Liver (tissue), 9 donors: Measurements from ENCODE around the gene MADD. TPM values are rescaled to one million over a fixed set of nuclear protein-coding genes. Genes with fewer than 3 reads are reported as not detected.

Experiments
- DNase-seq: peaks from one replicate; pipeline ENCODE4 v3.0.0-alpha.2; 2017; ENCODE audit warnings: low spot score
- H3K27ac ChIP-seq, 2 donors: one replicate each; pipeline ENCODE4 v1.7.0; 2013; ENCODE audit warnings: inconsistent platforms in 2 of 2, low read length in 2 of 2, control low read depth in 1 of 2, low read depth in 1 of 2, mild to moderate bottlenecking in 1 of 2
- H3K27me3 ChIP-seq, 4 donors: one replicate each; pipeline versions ENCODE4 v1.6.1 to v1.7.0; 2013; ENCODE audit warnings: low read length in 3 of 4, inconsistent platforms in 1 of 4, mild to moderate bottlenecking in 1 of 4, moderate library complexity in 1 of 4; ENCODE audit not compliant: control insufficient read depth in 4 of 4, insufficient read depth in 4 of 4
- H3K36me3 ChIP-seq, 4 donors: one replicate each; pipeline versions ENCODE4 v1.6.1 to v1.7.0; 2013; ENCODE audit warnings: low read length in 3 of 4, mild to moderate bottlenecking in 3 of 4, low read depth in 1 of 4, moderate library complexity in 1 of 4; ENCODE audit not compliant: control insufficient read depth in 4 of 4, insufficient read depth in 3 of 4
- H3K4me1 ChIP-seq, 4 donors: one replicate each; pipeline versions ENCODE4 v1.6.1 to v1.7.0; 2013; ENCODE audit warnings: low read length in 3 of 4, mild to moderate bottlenecking in 3 of 4, moderate library complexity in 1 of 4; ENCODE audit not compliant: control insufficient read depth in 4 of 4, insufficient read depth in 4 of 4
- H3K4me3 ChIP-seq, 3 donors: one replicate each; pipeline versions ENCODE4 v1.6.1 to v1.7.0; 2013; ENCODE audit warnings: low read length in 3 of 3, control low read depth in 1 of 3, low read depth in 1 of 3, mild to moderate bottlenecking in 1 of 3
- H3K9ac ChIP-seq, 2 donors: one replicate each; pipeline ENCODE4 v1.7.0; 2013; ENCODE audit warnings: low read length in 2 of 2, mild to moderate bottlenecking in 2 of 2, moderate library complexity in 2 of 2, control low read depth in 1 of 2, low read depth in 1 of 2
- H3K9me3 ChIP-seq, 4 donors: one replicate each; pipeline versions ENCODE4 v1.6.1 to v1.7.0; 2013; ENCODE audit warnings: low read length in 3 of 4; ENCODE audit not compliant: control insufficient read depth in 4 of 4
- ATF3 ChIP-seq: IDR thresholded peaks from 2 replicates; pipeline ENCODE4 v1.6.1; 2016; ENCODE audit warnings: antibody characterized with exemption
- EGR1 ChIP-seq, 2 donors: IDR thresholded peaks; 2 replicates each; pipeline ENCODE4 v1.6.1; 2016 to 2018; ENCODE audit warnings: antibody characterized with exemption in 2 of 2, low read depth in 2 of 2
- FOXA2 ChIP-seq: IDR thresholded peaks from 2 replicates; pipeline ENCODE4 v1.6.1; 2016; ENCODE audit warnings: antibody characterized with exemption
- JUND ChIP-seq, 2 donors: IDR thresholded peaks; 2 replicates each; pipeline ENCODE4 v1.6.1; 2016; ENCODE audit warnings: antibody characterized with exemption in 2 of 2
- NR2F2 ChIP-seq: IDR thresholded peaks from 2 replicates; pipeline ENCODE4 v1.6.1; 2016; ENCODE audit warnings: antibody characterized with exemption
- RAD21 ChIP-seq, 2 donors: IDR thresholded peaks; 2 replicates each; pipeline ENCODE4 v1.6.1; 2016; ENCODE audit warnings: antibody characterized with exemption in 2 of 2, mild to moderate bottlenecking in 2 of 2
- RXRA ChIP-seq, 2 donors: IDR thresholded peaks; 2 replicates each; pipeline ENCODE4 v1.6.1; 2017 to 2018; ENCODE audit warnings: antibody characterized with exemption in 2 of 2, mild to moderate bottlenecking in 1 of 2
- TAF1 ChIP-seq: conservative IDR thresholded peaks from 2 replicates; pipeline ENCODE4 v1.6.1; 2016; ENCODE audit warnings: antibody characterized with exemption, mild to moderate bottlenecking
- WGBS: extraction: QIAGEN DNeasy Blood & Tissue Kit; methylation state at CpG from one replicate; pipeline ENCODE4 v1.1.7; 2013; 5-methylcytosine and 5-hydroxymethylcytosine counted together
- polyA plus RNA-seq, 2 donors: library from polyadenylated mRNA; stranded (reverse) in 1 of 2; unstranded in 1 of 2; fragments of 200-250 nt in 1 of 2; fragments of >200 nt in 1 of 2; fragmentation: Nextera tagmentation in 1 of 2; extraction: Ambion mirVana in 1 of 2; gene quantifications; one replicate each; pipeline versions ENCODE4 v1.2.1 to v1.2.3, GENCODE V29; 2013 to 2015
- total RNA-seq, 2 donors: library from RNA; depleted of rRNA; stranded (reverse); fragments of >200 nt; gene quantifications; one replicate each; pipeline ENCODE4 v1.2.3, GENCODE V29; 2014
- TF ChIP-seq, protein P1 (sequence below): IDR thresholded peaks from 2 replicates; pipeline ENCODE4 v1.6.1; 2016; ENCODE audit warnings: antibody characterized with exemption, mild to moderate bottlenecking
- TF ChIP-seq, protein P2 (sequence below): IDR thresholded peaks from 2 replicates; pipeline ENCODE4 v1.6.1; 2016; ENCODE audit warnings: antibody characterized with exemption
- donor health status: healthy.
- donor health status: healthy.
- donor health status: healthy.
- donor health status: healthy.
- donor health status: healthy.

MADD gene
- total and polyA plus RNA-seq, 4 donors, result 9.9 to 20.5 (median 11.1) TPM

DNA sequence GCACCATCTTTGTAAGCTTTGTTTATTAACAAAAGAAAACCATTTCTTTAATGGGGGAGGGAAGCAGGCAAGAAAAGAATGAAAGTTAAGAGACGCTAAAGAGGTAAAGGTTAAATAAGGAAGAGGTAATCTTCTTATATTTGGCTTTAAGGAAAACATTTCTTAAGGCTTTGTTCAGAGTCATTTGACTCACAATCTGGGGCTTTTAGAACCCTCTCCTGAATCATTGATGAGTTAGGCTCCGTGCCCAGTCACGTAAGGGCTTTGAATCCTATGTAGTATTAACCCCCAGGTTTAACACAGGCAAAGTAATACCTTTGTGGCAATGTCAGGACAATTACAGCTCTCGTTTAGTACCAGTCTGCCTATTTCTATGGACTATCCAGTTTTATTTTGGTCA lies 26.1 kb downstream of the MADD start (continued):
- TF ChIP-seq, protein P1, sequence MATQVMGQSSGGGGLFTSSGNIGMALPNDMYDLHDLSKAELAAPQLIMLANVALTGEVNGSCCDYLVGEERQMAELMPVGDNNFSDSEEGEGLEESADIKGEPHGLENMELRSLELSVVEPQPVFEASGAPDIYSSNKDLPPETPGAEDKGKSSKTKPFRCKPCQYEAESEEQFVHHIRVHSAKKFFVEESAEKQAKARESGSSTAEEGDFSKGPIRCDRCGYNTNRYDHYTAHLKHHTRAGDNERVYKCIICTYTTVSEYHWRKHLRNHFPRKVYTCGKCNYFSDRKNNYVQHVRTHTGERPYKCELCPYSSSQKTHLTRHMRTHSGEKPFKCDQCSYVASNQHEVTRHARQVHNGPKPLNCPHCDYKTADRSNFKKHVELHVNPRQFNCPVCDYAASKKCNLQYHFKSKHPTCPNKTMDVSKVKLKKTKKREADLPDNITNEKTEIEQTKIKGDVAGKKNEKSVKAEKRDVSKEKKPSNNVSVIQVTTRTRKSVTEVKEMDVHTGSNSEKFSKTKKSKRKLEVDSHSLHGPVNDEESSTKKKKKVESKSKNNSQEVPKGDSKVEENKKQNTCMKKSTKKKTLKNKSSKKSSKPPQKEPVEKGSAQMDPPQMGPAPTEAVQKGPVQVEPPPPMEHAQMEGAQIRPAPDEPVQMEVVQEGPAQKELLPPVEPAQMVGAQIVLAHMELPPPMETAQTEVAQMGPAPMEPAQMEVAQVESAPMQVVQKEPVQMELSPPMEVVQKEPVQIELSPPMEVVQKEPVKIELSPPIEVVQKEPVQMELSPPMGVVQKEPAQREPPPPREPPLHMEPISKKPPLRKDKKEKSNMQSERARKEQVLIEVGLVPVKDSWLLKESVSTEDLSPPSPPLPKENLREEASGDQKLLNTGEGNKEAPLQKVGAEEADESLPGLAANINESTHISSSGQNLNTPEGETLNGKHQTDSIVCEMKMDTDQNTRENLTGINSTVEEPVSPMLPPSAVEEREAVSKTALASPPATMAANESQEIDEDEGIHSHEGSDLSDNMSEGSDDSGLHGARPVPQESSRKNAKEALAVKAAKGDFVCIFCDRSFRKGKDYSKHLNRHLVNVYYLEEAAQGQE, result no peak
- TF ChIP-seq NR2F2, result no peak
- TF ChIP-seq ATF3, result no peak
- no peak for TF ChIP-seq JUND (IDR thresholded peaks at IDR 0.05)

DNA sequence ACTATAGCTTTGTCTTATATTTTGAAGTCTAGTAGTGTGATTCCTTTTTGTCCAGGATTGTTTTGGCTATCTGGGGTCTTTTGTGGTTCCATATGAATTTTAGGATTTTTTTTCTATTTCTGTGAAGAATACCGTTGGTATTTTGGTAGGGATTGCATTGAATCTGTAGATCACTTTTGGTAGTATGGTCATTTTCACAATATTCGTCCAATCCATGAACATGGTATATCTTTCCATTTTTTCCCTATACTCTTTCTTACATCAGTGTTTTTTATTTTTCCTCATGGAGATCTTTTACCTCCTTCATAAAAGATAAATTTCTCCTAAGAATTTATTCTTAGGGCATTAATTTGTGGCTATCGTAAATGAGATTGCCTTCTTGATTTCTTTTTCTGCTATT lies 29.1 kb downstream of the MADD start:
- Histone ChIP-seq H3K4me1 (no peaks in the 10 kb centered on the region), H3K4me3 (no peak overlapping the region), H3K27me3 (no peaks in the 10 kb centered on the region), H3K36me3 (peaks cover 3 to 63% (median 53%) of the 10 kb centered on the region in 4 donors), H3K9me3 (peaks cover 0 to 3% (median 2%) of the 10 kb centered on the region in 4 donors), H3K9ac (no peak overlapping the region), H3K27ac (no peak overlapping the region)
- WGBS, result 99% methylated on average over 3 of the region's 3 CpGs
- TF ChIP-seq RXRA (IDR thresholded peaks at IDR 0.05) (no peak), RAD21 (IDR thresholded peaks at IDR 0.05) (no peak), ATF3 (no peak), TAF1 (no peak), FOXA2 (no peak), EGR1 (IDR thresholded peaks at IDR 0.05; ENCODE audit: low read depth in 2 of 2) (no peak)
- TF ChIP-seq, protein P1, result no peak
- TF ChIP-seq, protein P2, sequence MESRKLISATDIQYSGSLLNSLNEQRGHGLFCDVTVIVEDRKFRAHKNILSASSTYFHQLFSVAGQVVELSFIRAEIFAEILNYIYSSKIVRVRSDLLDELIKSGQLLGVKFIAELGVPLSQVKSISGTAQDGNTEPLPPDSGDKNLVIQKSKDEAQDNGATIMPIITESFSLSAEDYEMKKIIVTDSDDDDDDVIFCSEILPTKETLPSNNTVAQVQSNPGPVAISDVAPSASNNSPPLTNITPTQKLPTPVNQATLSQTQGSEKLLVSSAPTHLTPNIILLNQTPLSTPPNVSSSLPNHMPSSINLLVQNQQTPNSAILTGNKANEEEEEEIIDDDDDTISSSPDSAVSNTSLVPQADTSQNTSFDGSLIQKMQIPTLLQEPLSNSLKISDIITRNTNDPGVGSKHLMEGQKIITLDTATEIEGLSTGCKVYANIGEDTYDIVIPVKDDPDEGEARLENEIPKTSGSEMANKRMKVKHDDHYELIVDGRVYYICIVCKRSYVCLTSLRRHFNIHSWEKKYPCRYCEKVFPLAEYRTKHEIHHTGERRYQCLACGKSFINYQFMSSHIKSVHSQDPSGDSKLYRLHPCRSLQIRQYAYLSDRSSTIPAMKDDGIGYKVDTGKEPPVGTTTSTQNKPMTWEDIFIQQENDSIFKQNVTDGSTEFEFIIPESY, result no peak
- no peak for DNase-seq
